NB4 (cell line): Measurements from ENCODE around the gene CBX7.

Source experiments
- CTCF ChIP-seq: IDR thresholded peaks from one replicate; pipeline ENCODE4 v1.5.1; 2012; ENCODE audit warnings: low read depth, low read length
- MAX ChIP-seq: IDR thresholded peaks from 2 replicates; pipeline ENCODE4 v1.6.1; 2011; ENCODE audit warnings: low read depth, low read length
- MYC ChIP-seq: IDR thresholded peaks from 2 replicates; pipeline ENCODE4 v1.6.1; 2011; ENCODE audit warnings: low read depth, low read length
- POLR2A ChIP-seq: IDR thresholded peaks from 2 replicates; pipeline ENCODE4 v1.6.1; 2011; ENCODE audit warnings: mild to moderate bottlenecking; ENCODE audit not compliant: insufficient read length; ENCODE audit errors: extremely low read depth

GRCh38 chr22:39152024-39152510, 413 bp downstream of the CBX7 start:
- TF ChIP-seq CTCF (no peak), MYC (no peak), POLR2A (no peak), MAX (no peak)
